ENCODE measurements around the gene CCDC177.

The CCDC177 gene

DNA sequence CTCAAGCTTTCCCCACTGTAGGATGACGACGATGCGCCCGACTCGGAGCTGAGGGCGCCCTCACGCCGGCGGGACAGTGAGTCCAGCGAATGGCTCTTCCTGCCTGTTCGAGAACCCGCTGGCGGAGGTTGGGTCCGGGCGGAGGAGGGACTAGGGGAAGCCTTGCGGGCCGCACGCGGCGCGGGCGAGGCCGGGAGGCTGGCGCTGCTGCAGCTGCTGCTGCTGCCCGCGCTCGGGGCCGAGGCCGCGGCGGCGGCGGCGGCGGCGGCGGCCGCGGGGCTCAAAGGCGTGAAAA, 1.9 kb downstream of the CCDC177 start:
- CTCF ChIA-PET = interaction anchor here (1.0 to 4.7 kb wide), 4 partner anchors 8 to 331 kb away, joined by 3 to 41 read pairs (median 7); no protein-coding TSS in a partner anchor
- POLR2A ChIA-PET = interaction anchor here (0.6 kb wide), 1 partner anchor 13 kb away, joined by 3 read pairs; no protein-coding TSS in a partner anchor
- TF ChIP-seq, protein P1, sequence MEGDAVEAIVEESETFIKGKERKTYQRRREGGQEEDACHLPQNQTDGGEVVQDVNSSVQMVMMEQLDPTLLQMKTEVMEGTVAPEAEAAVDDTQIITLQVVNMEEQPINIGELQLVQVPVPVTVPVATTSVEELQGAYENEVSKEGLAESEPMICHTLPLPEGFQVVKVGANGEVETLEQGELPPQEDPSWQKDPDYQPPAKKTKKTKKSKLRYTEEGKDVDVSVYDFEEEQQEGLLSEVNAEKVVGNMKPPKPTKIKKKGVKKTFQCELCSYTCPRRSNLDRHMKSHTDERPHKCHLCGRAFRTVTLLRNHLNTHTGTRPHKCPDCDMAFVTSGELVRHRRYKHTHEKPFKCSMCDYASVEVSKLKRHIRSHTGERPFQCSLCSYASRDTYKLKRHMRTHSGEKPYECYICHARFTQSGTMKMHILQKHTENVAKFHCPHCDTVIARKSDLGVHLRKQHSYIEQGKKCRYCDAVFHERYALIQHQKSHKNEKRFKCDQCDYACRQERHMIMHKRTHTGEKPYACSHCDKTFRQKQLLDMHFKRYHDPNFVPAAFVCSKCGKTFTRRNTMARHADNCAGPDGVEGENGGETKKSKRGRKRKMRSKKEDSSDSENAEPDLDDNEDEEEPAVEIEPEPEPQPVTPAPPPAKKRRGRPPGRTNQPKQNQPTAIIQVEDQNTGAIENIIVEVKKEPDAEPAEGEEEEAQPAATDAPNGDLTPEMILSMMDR (IDR thresholded peaks at IDR 0.05; ENCODE audit: control extremely low read depth, extremely low read depth, low read depth, missing control alignments) = no peak
- DNase-seq (ENCODE audit: extremely low spot score) = no peak

DNA sequence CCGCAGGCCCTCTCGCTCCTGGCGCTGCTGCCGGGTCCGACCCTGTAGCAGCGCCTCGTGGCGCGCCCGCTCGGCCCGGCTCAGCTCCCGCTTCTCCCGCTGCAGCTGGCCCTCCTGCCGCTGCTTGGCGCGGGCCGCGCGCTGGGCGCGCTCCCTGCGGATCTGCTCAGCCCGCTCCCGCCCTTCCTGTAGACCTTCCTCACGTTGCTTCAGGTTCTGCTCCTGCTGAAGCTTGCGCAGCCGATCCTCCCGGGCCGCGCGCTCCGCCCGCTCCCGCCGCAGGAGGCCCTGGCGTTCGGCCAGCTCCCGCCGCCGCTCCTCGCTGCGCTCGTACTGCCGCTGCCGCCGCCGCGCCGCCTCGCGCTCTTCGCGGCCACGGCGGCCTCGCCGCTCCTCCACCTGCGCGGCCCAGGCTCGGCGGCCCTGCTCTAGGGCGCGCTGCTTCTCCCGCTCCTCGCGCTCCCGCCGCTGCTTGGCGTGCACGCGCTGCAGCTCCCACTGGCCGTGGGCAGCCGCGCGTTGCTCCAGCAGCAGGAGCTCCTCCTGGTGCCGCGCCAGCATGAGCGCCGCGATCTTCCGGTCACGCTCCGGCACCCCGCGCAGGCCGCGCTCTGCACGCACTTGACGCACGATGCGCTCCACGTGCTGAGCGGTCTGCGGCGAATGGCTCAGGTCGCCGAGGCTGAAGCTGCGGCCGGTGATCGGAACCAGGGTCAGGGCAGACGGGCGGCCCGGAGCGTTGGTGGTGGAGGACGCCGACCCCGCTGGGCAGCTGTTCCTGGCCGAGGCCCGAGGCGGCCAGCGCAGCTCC, 2.4 kb downstream of the CCDC177 start:
- no peak for DNase-seq (ENCODE audit: extremely low spot score)
- POLR2A ChIA-PET = interaction anchor here (0.6 kb wide), 1 partner anchor 13 kb away, joined by 3 read pairs; no protein-coding TSS in a partner anchor
- CTCF ChIA-PET = interaction anchor here (0.7 to 4.7 kb wide), 6 partner anchors 9 to 333 kb away, joined by 3 to 41 read pairs (median 4); no protein-coding TSS in a partner anchor
- TF ChIP-seq, protein P1 (IDR thresholded peaks at IDR 0.05; ENCODE audit: control extremely low read depth, extremely low read depth, low read depth, missing control alignments) = no peak

DNA sequence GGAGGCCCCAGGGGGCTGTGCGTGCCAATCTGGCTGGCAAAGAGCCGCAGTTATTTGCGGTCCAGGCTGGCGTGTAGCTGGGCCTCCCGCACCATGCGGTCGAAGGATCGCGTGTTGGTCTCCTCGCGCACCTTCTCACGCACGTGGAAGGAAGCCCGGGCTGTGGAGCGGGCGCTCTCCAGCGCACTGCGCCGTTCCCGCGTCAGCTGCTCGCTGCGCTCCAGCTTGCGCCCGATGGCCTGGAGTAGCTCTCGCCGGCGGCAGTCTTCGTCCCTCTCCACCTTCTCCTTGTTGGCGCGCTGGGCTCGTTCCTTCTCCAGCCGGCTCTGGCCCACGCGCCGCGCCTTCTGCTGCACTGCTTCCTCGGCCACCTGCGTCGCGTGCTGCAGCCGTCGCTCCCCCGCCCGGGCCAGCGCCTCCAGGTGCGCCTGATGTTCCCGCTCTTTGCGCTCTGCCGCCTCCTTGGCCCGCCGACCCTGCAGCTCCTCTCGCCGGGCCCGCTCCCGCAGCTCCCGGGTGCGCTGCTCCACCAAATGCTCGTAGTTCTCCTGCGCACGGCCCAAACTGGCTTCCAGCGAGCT, 3.1 kb downstream of the CCDC177 start:
- DNase-seq (ENCODE audit: extremely low spot score) = no peak
- TF ChIP-seq, protein P1 (IDR thresholded peaks at IDR 0.05; ENCODE audit: control extremely low read depth, extremely low read depth, low read depth, missing control alignments) = no peak
- ChIA-PET CTCF (interaction anchor here (0.7 to 2.9 kb wide), 5 partner anchors 11 to 332 kb away, joined by 3 to 9 read pairs (median 4); no protein-coding TSS in a partner anchor), POLR2A (no interaction called here)

DNA sequence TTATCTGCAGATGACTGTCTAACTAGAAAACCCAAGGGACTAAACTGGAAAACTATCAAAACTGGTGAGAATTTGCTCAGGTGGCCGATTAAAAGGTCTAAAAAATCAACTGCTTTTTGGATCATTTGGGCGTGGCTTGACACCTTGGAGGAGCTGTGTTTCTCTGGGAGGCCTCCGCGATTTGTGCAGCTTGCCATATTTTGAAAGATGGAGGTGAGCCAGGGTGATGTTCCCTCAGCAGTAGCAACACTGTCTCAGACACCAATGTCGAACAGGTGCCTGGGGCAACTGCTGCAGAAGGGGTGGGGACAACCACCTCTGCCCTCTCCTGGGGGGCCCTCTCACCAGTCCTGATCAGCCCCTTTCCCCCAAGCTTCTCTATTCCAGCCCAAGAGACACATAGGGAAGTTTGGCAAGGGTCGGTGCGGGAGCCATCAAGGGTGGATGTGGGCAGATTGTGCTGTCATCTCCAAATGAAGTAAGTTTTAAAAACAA, 3.8 kb downstream of the CCDC177 start:
- no peak for DNase-seq (ENCODE audit: extremely low spot score)
- TF ChIP-seq, protein P1 (IDR thresholded peaks at IDR 0.05; ENCODE audit: control extremely low read depth, extremely low read depth, low read depth, missing control alignments) = no peak
- ChIA-PET CTCF (interaction anchor here (0.9 to 1.4 kb wide), 3 partner anchors 14 to 332 kb away, joined by 3 to 4 read pairs (median 4); no protein-coding TSS in a partner anchor), POLR2A (no interaction called here)

DNA sequence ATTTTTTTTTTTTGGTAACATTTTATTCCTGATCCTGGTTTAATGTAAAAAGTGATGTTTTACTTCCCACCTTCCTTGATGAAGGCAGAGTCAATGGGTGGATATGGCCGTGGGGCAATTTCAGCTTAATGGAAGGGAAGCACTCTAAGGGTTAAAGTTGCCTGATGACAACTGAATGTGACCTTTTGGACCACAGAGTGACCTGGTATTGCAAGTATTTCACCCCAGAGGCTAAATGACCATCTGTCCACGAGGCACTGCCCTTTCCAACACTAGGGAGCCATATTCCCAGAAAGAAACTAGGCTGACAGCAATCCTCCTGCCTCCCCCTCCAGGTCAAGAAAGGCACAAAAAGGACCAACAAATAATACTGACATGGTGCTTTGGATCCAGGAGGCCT, 4.8 kb downstream of the CCDC177 start:
- TF ChIP-seq, protein P1 (IDR thresholded peaks at IDR 0.05; ENCODE audit: control extremely low read depth, extremely low read depth, low read depth, missing control alignments) = no peak
- ChIA-PET POLR2A (no interaction called here), CTCF (interaction anchor here (0.9 kb wide), 1 partner anchor 15 kb away, joined by 3 read pairs; no protein-coding TSS in a partner anchor)
- no peak for DNase-seq (ENCODE audit: extremely low spot score)

DNA sequence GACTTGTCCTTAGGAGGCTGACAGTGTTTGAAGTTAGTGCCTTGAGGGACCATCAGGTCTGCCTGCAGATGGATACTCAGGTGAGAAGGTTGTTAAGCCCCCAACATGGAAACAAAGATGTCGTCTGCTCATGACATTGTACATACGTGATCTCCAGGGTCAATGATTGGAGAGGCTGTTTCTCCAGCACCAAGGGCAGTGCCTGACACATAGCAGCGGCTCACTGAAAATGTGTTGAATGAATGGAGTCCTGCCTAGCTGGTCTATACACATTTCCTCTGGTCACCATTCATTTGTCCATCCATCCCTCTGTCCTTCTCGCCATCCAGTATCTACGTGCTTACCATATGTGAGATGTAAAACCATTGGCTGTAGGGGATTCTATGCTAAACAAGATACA, 7.1 kb downstream of the CCDC177 start:
- TF ChIP-seq, protein P1 (IDR thresholded peaks at IDR 0.05; ENCODE audit: control extremely low read depth, extremely low read depth, low read depth, missing control alignments) = no peak
- CTCF ChIA-PET = no interaction called here
- POLR2A ChIA-PET = no interaction called here
- DNase-seq (ENCODE audit: extremely low spot score) = no peak

Data from GM10248 (cell line).